Measurements from ENCODE around the gene DDX24.

DNA sequence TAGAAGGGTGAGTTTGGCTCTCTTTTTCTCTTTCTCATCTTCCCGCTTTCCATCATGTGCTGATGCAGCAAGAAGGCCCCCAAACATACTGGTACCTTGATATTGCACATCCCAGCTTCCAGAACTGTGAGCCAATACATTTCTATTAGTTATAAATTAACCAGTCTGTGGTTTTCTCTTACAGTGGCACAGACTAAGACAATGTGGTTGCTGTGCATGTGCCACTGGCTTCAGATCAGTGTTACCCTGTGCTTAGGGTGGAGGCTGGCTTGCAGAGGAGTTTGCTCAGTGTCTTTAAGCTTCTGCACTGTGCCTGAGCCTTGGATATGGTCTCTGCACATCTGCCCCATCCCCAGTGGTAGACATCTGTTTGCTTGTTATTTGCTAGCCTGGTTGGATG is 42.9 kb upstream of the DDX24 start:
- no peak for TF ChIP-seq EZH2 (IDR thresholded peaks at IDR 0.05; ENCODE audit: borderline replicate concordance, low read length)
- TF ChIP-seq, protein P1, sequence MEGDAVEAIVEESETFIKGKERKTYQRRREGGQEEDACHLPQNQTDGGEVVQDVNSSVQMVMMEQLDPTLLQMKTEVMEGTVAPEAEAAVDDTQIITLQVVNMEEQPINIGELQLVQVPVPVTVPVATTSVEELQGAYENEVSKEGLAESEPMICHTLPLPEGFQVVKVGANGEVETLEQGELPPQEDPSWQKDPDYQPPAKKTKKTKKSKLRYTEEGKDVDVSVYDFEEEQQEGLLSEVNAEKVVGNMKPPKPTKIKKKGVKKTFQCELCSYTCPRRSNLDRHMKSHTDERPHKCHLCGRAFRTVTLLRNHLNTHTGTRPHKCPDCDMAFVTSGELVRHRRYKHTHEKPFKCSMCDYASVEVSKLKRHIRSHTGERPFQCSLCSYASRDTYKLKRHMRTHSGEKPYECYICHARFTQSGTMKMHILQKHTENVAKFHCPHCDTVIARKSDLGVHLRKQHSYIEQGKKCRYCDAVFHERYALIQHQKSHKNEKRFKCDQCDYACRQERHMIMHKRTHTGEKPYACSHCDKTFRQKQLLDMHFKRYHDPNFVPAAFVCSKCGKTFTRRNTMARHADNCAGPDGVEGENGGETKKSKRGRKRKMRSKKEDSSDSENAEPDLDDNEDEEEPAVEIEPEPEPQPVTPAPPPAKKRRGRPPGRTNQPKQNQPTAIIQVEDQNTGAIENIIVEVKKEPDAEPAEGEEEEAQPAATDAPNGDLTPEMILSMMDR (conservative IDR thresholded peaks at IDR 0.05 in 1 of 2, IDR thresholded peaks at IDR 0.05 in 1 of 2; ENCODE audit: extremely low read depth in 1 of 2, insufficient read depth in 1 of 2, low read depth in 1 of 2, low read length in 2 of 2), result no peak
